Activated T-cell treated with anti-CD3 and anti-CD28 coated beads for 1 hour (primary cell): Measurements from ENCODE around the gene LMO4.

Experiments used
- DNase-seq: peaks from one replicate; pipeline ENCODE4 v3.0.0-alpha.2; 2020; ENCODE audit warnings: low read depth

The LMO4 gene

GRCh38 chr1:87327376-87328271, 1.1 kb upstream of the LMO4 start:
- no peak for DNase-seq

DNA sequence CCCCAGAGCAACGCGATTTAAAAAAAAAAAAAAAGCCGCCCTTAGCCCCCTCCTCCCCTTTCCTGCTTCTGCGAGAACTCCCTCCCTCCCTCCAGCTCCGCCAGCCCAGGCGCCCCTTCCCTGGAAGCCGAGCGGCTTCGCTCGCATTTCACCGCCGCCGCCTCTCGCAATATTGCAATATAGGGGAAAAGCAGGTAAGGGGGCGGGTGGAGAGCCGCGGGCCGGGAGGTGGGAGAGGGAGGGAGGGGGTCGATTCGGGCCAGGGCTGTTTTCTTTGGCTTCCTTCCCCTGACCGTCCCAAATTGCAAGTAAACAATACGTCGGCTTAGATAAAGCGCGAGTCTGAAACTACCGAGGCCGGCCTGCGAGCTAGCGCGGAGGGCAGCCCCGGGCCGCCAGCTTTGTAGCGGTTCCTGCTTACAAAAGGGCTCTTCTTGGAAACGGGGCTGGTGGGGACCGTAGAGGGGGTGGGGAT, 408 bp downstream of the LMO4 start:
- no peak for DNase-seq

DNA sequence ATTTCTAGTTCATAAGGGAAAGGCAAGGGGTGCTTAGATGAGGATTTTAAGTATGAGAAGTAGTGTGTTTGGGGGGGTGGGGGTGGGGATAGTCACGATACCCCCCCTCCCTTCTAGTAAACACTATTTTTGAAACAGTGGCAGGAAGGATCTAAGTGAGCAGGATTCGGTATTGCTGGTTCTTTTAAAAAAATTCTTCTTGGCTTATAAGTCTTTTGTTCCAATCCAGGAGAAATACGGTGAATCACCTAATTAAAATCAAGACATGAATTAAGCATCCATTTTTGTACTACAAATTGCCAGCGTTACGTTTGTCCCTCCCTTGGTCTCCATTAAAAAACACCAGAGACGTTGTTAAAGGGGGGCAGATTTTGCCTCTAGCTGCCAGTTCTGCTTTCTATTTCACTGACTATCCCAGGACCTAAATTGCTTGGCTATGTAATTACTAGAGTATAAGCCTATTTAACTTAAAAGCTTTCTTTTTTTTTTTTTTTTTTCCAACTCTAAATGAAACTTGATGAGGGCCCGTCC, 911 bp downstream of the LMO4 start:
- DNase-seq: no peak

- no peak for DNase-seq
These were observed 1.6 kb downstream of the LMO4 start for GRCh38 chr1:87330057-87330884.

DNA sequence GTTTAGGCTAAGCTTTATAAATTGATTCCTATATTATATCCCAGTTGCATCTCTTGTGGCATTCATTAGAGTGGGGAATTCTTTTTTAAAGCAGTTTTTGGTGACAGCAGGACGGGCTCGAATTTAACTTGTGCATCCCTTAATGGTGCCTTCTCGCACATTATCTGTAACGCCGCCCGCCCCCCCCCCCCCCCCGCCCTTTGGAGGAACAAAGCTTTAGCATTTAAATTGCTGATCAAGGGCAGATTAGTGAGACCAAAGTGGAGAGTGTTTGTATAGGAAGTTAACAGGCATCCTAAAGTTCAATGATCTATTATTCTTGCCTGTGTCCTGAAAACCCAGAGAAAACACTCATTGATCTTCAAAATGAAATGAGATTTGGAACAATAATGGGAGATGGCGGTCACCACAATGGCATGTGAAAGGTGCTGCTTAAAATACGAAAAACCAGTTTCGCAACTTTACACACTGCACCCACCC, 2.2 kb downstream of the LMO4 start:
- no peak for DNase-seq

DNA sequence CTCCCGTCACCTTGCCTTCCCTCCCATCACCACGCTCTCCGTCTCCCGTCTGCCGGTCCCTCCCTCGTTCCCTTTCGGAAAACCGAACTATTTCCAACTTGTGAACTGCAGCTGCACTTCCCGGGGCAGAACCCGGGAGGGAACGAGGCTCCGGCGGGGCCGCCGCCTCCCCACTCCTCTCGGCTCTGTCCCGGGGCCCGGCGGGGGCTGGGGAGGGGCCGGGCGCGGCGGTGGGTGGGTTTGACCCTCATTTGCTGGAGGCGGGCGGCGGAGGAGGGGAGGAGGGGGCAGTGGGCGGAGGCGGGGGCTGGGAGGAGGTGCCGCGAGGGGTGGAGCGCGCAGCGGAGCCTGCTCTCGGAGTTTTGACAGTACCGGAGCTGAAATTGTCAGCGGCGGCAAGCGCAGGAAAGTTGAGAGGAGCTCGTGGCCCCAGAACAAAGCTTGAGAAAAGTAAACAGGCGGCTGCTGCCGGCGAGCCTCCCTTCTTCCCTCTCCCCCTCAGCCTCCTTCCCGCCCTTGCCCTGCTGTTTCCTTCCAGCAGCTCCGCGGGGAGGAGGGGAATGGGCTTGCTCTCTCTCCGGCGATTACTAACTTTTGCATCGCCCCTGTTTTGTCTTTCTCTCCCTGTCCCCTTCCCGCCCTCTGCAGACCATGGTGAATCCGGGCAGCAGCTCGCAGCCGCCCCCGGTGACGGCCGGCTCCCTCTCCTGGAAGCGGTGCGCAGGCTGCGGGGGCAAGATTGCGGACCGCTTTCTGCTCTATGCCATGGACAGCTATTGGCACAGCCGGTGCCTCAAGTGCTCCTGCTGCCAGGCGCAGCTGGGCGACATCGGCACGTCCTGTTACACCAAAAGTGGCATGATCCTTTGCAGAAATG, 2.9 kb downstream of the LMO4 start:
- peak; percentile 62 for DNase-seq

- no peak for DNase-seq
These were observed 5.1 kb downstream of the LMO4 start for GRCh38 chr1:87333692-87334347.

DNA sequence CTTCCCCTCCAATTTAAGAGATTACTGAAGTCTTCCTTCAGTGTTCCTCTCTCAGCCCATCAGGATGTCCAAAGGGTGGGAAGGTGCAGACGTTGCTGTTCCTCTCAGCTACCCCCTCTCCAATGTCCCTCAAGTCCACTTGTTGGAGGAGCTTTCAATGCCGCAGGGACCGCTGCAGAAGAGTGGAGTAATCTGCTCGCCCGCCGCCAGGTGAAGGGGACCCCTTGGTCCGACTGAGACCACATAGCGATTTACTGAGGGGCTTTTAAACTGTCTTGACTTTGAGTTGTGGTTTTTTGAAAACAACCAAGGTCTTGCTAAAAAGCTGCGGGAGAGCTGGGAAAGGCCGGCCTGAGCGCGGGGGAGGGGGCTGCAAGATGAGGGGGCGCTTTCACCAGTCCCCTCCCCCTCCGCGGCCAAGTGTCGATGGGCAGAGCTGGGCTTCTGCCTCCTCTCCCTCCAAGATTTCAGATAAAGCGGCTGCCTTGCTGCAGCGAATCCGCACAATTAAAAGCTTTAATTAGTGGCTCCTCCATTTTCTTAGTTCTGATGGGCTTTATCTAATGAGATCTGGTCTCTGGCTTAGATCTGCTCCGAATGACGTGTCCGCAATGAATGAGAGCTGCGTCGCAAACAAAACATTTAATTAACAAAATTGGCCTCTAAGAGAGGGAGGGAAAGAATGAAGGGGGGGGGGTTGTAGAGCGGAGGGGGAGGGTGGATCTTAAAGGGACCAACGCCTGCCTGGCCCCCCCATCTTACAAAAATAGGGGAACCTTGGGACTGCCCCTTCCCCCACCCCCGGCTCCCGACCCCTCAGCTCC, 5.9 kb downstream of the LMO4 start:
- no peak for DNase-seq

GRCh38 chr1:87335175-87335884, 6.7 kb downstream of the LMO4 start:
- peak; percentile 49 for DNase-seq

DNA sequence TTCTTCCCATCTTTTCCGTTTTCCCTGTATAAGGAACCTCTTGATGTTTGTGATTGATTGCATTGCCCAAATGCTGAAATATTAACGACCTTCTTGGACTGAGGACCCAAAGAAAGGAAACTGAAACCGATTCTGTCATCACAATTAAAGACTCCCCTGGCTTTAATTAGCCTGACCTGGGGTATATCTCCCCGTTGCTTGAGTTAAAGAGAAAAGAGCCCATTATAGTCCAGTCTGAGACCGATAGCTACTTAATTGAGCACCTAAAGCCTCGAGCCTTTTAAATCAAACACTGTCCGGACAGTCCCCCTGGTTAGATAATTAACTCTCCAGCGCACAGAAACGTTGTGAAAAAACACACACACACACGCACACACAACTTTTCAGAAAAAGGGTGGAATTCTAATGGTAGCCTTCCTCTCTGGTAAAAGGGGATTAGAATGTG, 8.0 kb downstream of the LMO4 start:
- DNase-seq: no peak

DNA sequence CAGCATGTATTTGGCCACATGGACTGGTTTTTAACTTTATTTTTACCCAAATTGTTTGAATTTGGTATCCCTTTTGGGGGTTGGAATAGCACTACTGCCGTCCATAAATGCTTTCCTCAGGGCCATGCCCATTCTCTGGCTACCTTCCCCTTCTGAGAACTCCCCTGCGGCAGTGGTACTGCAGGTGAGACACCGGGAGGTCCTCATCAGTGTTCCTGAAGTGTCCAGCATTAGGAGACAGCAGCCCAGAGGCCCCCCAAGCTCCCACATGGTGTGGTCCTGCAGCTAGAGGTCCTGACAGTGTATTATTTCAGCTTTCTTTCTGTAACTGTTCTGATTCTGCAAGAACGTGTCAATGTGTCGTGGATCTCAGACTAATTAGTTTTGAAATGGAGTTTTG, 8.9 kb downstream of the LMO4 start:
- DNase-seq: no peak

DNA sequence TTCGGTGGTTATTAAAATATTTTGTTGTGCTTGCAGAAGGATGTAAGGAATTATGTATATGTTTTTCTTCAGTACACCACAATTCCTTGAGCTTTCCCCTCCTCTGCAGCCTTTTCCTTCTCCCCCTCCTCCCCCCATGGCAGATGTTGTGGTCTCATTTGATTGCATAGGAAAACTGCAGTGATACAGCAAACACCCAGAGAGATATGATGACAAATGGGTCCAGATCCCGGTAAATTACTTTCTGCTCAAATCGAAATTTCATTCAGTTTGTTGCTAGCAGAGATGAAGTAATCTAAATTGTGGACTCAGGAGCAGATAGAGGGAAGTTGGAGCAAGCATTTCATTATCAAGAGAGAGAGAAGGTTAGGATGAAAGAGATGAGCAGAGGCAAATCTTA, 9.9 kb downstream of the LMO4 start:
- DNase-seq: no peak

DNA sequence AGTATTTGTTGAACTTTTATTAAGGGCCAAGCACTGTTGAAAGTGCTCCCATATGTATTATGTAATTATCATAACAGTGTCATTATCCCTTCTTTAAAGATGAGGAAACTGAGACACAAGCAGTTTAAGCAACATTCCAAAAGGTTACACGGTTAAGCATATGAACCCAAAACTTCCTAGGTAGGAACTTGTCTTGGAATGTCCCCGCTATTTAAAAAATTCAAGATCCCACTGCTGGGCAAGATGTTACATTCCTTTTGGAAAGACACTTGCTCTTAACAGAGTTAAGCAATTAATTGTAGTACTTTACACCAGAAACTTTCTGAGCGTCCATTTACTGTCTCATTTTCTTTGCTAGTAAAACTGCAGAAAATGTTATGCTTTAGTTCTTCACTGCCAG, 15.6 kb downstream of the LMO4 start:
- no peak for DNase-seq

DNA sequence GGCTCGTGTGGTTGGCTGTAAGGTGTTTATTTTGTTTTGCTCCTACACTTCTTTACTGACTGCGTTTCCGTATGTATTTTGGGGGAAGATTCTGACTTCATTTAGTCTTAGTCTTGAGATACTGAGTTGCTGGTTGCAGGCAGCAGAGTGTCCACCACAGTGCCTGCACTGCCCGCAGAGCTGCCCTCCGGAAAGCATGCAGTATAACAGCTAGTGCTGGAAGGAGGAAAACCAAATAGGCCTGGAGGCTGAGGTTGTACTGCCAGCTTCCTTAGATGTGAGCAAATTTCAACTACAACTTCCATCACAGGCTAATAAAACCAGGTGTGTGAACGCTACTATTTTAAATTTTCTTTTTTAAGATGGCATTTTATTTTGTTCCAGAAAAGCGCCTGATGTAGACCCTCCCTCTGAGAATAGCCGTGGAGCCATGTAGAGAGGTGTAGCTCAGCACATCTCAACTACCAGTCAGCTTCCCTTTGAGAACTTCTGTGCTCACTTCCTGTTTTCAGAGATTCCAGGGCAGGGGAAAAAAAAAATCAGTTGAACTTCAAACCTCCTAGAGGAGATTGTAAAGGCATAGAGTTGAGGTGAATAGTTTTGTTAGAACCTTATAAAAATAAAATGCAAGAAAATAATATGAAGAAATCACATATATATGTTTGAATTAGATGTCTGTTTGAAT, 17.6 kb downstream of the LMO4 start:
- DNase-seq: no peak

DNA sequence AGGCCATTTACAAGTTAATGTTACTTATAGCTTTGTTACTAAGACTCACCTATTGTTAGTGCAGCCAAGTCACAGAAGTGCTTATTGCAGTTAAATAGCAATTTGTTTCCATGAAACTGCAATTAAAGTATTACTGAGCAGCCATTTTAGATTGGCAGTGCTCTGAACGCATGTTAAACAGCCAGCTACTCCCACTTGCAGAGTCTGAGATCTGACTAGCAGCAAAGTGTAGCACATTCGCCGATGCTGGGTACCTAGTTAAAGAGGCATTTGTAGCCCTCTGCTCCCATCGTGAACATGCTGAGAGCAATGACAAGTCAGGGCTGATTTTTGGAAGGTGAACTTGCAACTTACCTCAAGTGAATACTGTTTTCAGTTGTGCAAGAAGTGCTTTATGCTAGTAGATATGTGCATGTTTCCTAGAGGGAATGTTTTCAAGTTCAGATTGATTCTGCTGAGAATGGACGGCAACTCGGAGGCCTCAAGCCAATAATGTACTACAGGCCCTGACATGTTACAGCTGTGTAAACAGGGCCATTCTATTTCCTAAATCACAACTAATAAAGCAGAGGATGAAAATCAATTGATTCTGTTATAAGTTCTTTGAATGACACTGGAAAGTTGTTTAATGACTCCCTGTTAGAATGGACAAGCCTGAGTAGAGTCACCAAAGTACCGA, 19.8 kb downstream of the LMO4 start:
- DNase-seq: no peak

GRCh38 chr1:87349036-87349435, 20.4 kb downstream of the LMO4 start:
- DNase-seq: no peak

GRCh38 chr1:87355894-87356293, 27.2 kb downstream of the LMO4 start:
- DNase-seq: no peak

GRCh38 chr1:87356591-87356990, 27.9 kb downstream of the LMO4 start:
- no peak for DNase-seq
